ENCODE measurements around the gene PBLD.

PBLD gene

DNA sequence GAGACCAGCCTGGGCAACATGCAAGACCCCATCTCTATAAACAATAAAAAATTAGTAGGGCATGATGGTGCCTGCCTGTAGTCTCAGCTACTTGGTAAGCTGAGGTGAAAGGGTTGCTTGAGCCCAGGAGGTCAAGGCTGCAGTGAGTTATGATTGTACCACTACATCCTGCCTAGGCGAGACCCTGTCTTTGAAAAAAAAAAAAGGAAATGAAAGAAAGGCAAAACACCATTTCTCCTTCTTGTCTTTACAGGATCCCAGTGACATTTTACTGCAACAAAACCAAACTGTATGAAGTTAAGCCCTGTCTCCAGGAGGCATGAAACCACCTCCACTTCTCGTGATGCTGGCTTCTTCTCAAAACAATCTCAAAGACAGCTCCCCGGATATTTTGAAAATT lies 29.9 kb upstream of the PBLD start:
- TF ChIP-seq MYC (IDR thresholded peaks at IDR 0.05; ENCODE audit: low read depth, low read length): no peak
- no peak for TF ChIP-seq CTCF (IDR thresholded peaks at IDR 0.05; ENCODE audit: low read depth, low read length)
- TF ChIP-seq, protein P1, sequence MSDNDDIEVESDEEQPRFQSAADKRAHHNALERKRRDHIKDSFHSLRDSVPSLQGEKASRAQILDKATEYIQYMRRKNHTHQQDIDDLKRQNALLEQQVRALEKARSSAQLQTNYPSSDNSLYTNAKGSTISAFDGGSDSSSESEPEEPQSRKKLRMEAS (IDR thresholded peaks at IDR 0.05; ENCODE audit: low read depth, low read length): no peak
- no peak for DNase-seq (ENCODE audit: low read depth)
- H3K4me3 ChIP-seq (ENCODE audit: low read depth, low read length): no peak overlapping the region

- no peak for DNase-seq (ENCODE audit: low read depth)
- TF ChIP-seq MYC (IDR thresholded peaks at IDR 0.05; ENCODE audit: low read depth, low read length) (no peak), CTCF (IDR thresholded peaks at IDR 0.05; ENCODE audit: low read depth, low read length) (no peak), POLR2A (IDR thresholded peaks at IDR 0.05; ENCODE audit: extremely low read depth, insufficient read length) (no peak)
- TF ChIP-seq, protein P1 (IDR thresholded peaks at IDR 0.05; ENCODE audit: low read depth, low read length): no peak
Measured at GRCh38 chr10:68359189-68359588, 26.5 kb upstream of the PBLD start.

DNA sequence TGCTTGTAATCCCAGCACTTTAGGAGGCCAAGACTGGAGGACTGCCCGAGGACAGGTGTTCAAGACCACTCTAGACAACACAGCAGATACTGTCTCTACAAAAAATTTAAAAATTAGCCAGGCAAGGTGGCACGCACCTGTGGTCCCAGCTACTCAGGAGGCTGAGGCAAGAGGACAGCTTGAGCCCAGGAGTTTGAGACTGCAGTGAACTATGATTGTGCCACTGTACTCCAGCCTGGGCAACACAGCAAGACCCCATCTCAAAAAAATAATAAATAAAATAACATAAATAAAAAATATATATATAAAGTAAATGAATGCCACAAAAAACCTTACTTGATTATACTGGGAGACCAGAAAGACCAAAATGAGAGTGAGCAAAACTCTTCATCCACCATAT lies 20.8 kb upstream of the PBLD start:
- DNase-seq (ENCODE audit: low read depth): no peak
- no peak overlapping the region for H3K4me3 ChIP-seq (ENCODE audit: low read depth, low read length)
- TF ChIP-seq POLR2A (IDR thresholded peaks at IDR 0.05; ENCODE audit: extremely low read depth, insufficient read length) (no peak), CTCF (IDR thresholded peaks at IDR 0.05; ENCODE audit: low read depth, low read length) (no peak), MYC (IDR thresholded peaks at IDR 0.05; ENCODE audit: low read depth, low read length) (no peak)
- TF ChIP-seq, protein P1 (IDR thresholded peaks at IDR 0.05; ENCODE audit: low read depth, low read length): no peak

More at GRCh38 chr10:68359189-68359588, 26.5 kb upstream of the PBLD start:
- H3K4me3 ChIP-seq (ENCODE audit: low read depth, low read length): no peak overlapping the region

DNA sequence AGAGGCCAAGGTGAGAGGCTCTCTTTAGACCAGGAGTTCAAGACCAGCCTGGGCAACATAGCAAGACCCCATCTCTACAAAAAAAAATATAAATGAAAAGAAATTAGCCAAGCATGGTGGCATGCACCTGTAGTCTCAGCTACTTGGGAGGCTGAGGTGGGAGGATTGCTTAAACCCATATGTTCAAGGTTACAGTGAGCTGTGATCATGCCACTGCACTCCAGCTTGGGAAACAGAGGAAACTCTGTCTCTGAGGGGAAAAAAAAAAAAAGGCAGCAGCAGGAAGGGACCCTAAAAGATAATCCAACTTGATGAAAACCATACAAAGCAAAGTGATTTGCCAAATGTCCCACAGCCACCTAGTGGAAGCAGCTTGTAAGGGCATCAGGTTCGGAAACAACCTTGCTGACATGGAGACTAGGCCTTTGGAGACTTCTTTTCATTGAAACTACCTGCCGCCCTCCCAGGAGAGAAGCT lies 15.6 kb upstream of the PBLD start:
- TF ChIP-seq POLR2A (IDR thresholded peaks at IDR 0.05; ENCODE audit: extremely low read depth, insufficient read length) (no peak), CTCF (IDR thresholded peaks at IDR 0.05; ENCODE audit: low read depth, low read length) (peak; percentile 89), MYC (IDR thresholded peaks at IDR 0.05; ENCODE audit: low read depth, low read length) (peak; percentile 60)
- TF ChIP-seq, protein P1 (IDR thresholded peaks at IDR 0.05; ENCODE audit: low read depth, low read length): peak; percentile 48; the same call in 1 of the 2 replicates
- H3K4me3 ChIP-seq (ENCODE audit: low read depth, low read length): no peak overlapping the region
- DNase-seq (ENCODE audit: low read depth): peak; percentile 78

DNA sequence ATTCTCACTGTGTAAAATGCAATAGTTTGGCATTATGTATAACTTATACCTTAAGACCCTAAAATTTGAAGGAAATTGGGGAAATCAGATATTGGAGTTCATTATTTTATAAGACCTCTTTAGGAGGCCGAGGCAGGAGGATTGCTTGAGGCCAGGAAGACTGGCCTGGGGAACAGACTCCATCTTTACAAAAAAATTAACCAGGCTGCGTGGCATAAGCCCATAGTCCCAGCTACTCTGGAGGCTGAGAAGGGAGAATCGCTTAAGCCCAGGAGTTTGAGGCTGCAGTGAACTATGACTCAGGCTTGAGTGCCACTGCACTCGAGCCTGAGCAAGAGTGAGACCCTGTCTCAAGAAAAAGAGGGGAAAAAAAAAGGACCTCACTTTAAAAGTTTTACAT lies 14.0 kb upstream of the PBLD start:
- TF ChIP-seq MYC (IDR thresholded peaks at IDR 0.05; ENCODE audit: low read depth, low read length) (no peak), POLR2A (IDR thresholded peaks at IDR 0.05; ENCODE audit: extremely low read depth, insufficient read length) (no peak), CTCF (IDR thresholded peaks at IDR 0.05; ENCODE audit: low read depth, low read length) (no peak)
- TF ChIP-seq, protein P1 (IDR thresholded peaks at IDR 0.05; ENCODE audit: low read depth, low read length): no peak
- DNase-seq (ENCODE audit: low read depth): no peak
- H3K4me3 ChIP-seq (ENCODE audit: low read depth, low read length): no peak overlapping the region

Data from NB4 (cell line).